Measurements from ENCODE around the gene RASSF4.

The RASSF4 gene

DNA sequence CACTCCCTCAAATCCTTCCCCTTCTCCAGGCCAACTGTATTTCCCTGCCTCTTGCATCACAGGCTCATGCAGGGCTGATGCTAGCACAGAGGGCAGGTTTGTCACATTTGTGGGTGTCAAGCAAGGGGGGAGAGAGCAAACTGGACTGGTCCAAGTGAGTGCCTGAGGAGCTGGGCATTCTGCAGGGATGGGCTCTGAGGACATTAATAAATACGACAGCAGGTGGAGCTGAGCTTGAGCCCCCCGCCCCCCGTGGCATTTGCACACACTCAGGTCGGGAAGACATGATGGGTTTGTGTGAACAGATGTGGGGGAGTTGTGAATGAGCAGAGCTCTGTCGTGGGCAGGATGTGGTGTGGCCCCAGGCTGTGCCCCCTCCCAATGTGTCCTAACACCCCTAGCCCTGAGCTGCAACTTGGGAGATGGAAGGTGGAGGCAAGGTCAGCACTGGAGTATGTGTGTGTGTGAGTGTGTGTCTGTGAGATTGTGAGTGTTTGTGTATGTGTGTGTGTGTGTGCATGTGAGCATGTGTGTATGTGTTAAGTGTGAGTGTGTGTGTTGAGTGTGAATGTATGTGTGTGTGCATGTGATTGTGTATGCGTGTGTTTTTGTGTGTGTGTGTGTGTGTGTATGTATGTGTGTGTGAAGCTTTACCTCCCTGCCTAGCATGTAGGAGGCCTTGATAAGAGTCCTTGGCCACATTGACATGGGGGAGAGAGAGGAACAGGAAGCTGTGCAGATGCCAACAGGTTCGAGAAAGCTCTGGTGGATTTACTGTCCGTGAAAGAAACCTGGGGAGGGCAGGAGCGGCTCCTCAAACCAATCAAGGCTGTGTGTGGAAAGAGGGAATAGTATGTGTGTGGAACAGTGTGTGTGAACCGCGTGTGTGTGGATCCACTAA, 9.1 kb downstream of the RASSF4 start:
- no peak for DNase-seq (ENCODE audit: low read depth)
- H3K4me3 ChIP-seq (ENCODE audit: low read length) = no peak overlapping the region
- TF ChIP-seq, protein P1, sequence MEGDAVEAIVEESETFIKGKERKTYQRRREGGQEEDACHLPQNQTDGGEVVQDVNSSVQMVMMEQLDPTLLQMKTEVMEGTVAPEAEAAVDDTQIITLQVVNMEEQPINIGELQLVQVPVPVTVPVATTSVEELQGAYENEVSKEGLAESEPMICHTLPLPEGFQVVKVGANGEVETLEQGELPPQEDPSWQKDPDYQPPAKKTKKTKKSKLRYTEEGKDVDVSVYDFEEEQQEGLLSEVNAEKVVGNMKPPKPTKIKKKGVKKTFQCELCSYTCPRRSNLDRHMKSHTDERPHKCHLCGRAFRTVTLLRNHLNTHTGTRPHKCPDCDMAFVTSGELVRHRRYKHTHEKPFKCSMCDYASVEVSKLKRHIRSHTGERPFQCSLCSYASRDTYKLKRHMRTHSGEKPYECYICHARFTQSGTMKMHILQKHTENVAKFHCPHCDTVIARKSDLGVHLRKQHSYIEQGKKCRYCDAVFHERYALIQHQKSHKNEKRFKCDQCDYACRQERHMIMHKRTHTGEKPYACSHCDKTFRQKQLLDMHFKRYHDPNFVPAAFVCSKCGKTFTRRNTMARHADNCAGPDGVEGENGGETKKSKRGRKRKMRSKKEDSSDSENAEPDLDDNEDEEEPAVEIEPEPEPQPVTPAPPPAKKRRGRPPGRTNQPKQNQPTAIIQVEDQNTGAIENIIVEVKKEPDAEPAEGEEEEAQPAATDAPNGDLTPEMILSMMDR (conservative IDR thresholded peaks at IDR 0.05; ENCODE audit: low read depth, low read length) = no peak

DNA sequence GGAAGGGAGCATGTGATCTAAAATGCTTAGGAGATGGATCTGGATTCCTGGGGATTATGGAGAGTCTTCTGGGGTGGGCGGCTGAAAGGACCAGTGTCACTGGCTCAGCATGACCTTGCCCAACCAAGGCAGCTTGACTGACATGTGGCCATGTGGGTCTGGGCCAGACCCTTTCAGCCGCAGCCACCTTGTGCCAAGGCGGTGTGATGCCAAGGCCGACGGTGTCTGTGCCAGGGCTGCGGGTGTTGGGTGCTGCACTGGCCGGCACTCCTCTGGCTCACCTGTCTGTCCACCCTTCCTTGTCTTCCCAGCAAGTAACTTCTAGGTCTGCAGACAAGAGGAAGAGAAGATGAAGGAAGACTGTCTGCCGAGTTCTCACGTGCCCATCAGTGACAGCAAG, 10.3 kb downstream of the RASSF4 start:
- DNase-seq (ENCODE audit: low read depth) = no peak
- TF ChIP-seq, protein P1 (conservative IDR thresholded peaks at IDR 0.05; ENCODE audit: low read depth, low read length) = no peak
- no peak overlapping the region for H3K4me3 ChIP-seq (ENCODE audit: low read length)

DNA sequence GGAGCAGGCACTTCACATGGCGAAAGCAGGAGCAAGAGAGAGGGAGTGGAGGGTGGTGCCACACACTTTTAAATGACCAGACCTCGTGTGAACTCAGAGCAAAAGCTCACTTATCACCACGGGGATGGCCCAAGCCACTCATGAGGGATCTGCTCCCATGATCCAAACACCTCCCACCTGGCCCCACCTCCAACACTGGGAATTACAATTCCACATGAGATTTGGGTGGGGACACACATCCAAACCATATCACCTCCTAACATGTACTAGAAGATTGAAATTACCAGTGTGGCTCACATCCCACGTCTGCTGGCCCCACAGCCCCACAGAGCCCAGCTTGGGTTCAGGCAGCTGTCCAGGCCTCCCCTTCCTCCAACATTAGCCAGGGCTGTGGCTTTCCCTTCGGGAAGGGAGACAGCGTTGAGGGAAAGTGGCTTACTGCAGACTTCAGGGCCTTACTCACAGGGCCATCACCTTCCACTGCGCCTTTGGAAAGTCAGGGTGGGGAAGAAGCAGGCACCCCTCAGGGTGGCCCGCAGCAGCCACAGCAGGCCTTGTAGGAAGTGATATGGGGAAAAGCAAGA, 11.3 kb downstream of the RASSF4 start:
- no peak overlapping the region for H3K4me3 ChIP-seq (ENCODE audit: low read length)
- DNase-seq (ENCODE audit: low read depth) = no peak
- TF ChIP-seq, protein P1 (conservative IDR thresholded peaks at IDR 0.05; ENCODE audit: low read depth, low read length) = no peak

DNA sequence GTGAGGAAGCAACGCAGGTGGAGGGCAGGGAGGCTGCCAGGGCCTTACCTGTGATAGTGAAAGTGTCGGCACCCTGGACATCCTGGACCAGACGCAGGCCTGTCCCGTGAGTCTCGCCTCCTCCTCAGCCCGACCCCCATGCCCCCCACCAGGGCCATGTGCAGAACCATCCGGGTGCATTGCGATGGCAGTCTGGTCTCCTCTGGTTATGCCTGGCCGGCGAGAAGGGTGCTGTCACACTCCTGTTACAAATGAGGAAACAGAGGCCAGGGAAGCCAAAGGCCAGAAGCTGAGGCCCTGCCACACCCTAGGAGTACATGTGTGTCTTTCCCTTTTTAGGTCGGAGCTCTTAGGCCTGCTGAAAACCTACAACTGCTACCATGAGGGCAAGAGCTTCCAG, 11.8 kb downstream of the RASSF4 start:
- no peak for DNase-seq (ENCODE audit: low read depth)

DNA sequence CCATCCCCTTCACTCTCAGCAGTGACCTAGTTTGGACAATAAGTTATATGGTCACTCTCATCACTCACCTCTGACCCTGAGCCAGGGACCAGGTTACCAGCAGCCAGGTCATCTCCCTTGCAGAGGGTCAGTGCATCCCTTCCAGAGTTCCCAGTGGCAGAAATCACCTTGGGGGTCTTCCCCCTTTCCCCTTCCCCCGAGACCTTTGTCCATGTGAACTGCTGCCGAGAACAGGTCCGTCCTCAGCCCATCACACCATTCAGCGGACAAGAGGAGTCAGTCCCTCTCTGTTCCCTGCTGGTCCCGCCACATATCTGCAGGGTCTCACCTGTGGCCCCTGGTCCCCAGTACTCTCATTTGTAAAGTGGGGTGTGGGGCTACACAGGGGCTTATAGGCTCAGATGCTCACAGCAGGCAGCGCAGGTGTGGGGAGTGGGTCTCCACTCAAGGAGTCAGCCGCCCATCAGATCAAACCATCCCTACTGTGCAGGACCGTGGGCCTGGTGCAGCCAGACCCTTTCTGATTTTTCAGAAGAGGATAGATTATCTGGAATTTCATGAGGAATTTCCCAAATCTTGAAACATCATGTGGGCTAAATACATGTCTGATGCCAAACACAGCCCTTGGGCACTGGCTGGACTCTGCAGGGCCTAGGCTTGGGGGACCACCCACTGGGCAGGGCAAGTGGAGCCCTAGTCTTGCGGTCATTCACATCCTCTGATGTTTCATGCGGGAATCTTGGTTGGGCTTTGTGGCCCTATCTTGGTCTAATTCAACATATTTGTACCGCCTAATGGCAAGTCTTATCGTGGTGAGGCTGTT, 12.5 kb downstream of the RASSF4 start:
- H3K4me3 ChIP-seq (ENCODE audit: low read length) = no peak overlapping the region
- no peak for DNase-seq (ENCODE audit: low read depth)
- TF ChIP-seq, protein P1 (conservative IDR thresholded peaks at IDR 0.05; ENCODE audit: low read depth, low read length) = no peak

More for the DNA sequence above, 11.8 kb downstream of the RASSF4 start:
- no peak overlapping the region for H3K4me3 ChIP-seq (ENCODE audit: low read length)
- TF ChIP-seq, protein P1 (conservative IDR thresholded peaks at IDR 0.05; ENCODE audit: low read depth, low read length) = no peak

DNA sequence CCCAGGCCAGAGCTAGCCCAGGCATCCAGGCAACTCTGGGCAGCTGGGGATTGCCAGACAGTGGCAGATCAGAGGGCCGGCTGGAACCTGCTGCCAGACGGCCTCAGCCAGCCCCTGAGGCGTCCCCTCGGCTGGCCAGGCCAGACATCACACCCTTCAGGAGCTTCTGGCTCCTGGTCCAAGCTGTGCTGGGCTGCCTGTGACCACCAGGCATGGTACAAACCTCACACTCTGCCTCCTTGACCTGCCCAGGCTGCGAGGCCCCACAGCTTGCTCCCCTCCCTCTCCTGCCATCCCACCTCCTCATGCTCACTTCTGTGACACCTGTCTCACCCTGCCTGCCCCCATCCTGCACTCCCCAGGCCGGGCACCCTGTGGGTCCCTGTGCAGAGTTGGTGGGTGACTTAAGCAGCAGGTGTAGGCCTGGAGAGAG, 13.3 kb downstream of the RASSF4 start:
- H3K4me3 ChIP-seq (ENCODE audit: low read length) = no peak overlapping the region
- DNase-seq (ENCODE audit: low read depth) = no peak
- TF ChIP-seq, protein P1 (conservative IDR thresholded peaks at IDR 0.05; ENCODE audit: low read depth, low read length) = no peak
